Central memory CD4-positive, alpha-beta T cell (primary cell): Measurements from ENCODE around the gene PHB1.
A peak's percentile ranks its signal among the peaks of the same experiment; 100 is the strongest.

ENCODE experiments used
- DNase-seq: peaks from one replicate; pipeline ENCODE4 v3.0.0; 2022
- total RNA-seq, 3 experiments: gene quantifications; one replicate each; lab custom pipeline; 2026; lab: John Stamatoyannopoulos, UW

The PHB1 gene
- 18.9 to 394 (median 71.0) reads per million in 3 experiments for total RNA-seq

DNA sequence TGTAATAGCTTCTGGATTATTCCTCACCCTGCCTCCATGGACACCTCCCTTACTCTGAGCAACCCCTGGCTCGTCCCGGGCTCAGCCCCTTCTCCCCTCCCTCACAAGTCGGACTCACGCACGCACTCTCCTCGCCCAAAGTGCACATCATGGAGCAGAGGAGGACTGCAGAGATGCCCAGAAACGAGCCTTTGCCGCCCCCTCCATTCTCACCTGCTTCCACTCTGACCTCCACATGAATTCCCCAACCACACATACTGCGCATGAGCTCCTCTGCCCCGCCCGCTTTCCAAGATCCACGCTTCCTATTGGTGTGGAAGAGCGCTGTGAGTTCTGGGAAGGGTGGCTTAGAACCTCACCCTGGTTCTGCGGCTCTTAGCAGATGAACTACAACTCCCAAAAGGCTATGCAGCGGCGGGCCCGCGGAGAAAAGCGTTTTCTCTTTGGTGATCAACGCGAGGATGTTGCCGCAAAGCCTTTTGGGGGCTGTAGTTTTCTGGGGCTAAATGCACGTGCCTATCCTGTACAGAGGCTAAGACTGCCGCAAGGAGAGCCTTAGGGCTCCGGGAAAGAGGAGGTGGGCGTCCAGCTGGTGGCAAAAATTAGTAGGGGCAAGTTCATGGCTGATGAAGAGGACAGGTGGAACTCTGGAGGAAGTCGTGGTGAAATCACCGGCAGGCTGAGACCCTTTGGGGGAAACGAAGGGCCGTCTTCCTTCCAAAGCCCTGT, at the start of gene PHB1:
Gene PHB1, minus strand, starts transcription at position 261 of the 729 bp plus-strand sequence. CDS start 1,618 bp downstream, outside the sequence.
- peak; percentile 95 for DNase-seq

DNA sequence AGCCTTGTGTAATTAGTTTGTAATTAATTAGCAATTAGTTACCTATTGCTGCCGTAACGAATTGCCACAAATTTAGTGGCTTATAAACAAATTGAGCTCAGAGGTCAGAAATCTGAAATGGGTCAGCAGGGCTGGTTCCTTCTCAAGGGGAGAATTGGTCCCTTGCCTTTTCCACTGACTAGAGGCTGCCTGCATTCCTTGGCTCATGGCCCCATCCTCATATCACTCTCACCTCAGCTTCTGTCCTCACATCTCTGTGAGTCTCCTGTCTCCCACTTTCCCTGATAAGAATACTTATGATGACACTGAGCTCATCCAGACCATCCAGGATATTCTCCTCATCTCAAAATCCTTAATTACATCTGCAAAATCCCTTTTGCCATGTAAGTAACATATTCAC, 49.4 kb upstream of the PHB1 start:
- DNase-seq = no peak

DNA sequence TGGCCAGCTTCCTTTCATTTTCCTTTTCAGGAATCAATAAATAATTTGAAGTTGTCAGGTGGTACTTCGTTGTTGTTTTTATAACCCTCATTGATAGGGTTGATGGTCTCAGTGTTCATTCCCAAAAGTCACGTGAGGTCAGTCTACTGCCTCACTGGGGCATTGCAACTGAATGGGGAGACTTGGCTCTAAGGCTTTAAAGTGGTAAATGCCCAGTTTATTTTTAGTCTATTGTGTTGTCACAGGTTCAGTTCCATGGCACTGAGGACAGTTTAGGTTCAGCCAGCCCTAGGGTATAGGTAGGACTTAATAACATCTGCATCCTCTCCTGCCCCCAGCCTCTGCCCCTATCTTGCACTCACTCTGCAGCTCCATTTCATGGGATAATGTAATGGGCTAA, 46.9 kb upstream of the PHB1 start:
- DNase-seq = no peak

DNA sequence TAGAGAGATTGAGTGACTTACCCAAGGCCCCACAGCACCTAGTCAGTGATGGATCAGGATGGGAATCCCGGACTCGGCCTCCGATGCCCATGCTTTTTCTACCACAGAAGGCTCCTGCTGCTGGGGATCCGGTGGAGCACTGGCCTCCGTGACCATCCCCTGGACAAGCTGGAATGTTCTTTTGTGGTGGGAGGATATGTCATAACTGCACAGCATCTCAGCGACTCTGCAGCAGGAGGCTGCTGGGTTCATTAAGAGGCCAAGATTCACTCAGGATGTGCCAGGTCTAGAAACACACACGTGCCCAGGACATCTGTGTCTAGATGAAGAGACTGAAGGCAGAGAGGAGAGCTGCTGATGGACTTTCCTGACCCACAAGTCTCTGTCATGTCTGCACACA, 45.7 kb upstream of the PHB1 start:
- no peak for DNase-seq

DNA sequence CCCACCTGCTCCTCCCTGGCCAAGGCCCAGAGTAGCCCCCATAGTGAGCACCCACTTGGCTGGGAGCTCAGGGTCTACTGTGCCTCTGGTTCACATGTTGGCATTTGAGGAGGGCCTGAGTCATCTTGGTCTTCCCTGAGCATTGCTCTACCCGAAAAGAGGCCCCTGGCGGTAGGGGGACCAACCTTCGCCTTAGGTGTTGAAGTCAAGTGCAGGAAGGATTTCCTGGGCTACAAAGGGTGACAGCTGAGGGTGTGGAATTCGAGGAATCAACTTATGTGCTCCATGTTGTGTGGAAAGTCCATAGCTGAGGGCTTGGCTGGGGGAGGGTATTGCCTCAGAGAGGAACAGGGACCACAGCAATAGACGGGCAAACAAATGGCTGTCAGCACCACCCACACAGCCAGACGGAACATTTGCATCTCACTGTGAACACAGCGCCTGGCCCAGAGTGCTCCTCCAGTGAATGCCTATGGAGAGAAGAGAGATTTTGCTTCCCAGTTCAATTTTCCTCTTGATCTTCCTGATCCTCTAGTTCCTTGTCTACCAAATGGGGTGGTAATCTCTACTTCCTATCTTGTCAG, 44.8 kb upstream of the PHB1 start:
- DNase-seq = no peak

DNA sequence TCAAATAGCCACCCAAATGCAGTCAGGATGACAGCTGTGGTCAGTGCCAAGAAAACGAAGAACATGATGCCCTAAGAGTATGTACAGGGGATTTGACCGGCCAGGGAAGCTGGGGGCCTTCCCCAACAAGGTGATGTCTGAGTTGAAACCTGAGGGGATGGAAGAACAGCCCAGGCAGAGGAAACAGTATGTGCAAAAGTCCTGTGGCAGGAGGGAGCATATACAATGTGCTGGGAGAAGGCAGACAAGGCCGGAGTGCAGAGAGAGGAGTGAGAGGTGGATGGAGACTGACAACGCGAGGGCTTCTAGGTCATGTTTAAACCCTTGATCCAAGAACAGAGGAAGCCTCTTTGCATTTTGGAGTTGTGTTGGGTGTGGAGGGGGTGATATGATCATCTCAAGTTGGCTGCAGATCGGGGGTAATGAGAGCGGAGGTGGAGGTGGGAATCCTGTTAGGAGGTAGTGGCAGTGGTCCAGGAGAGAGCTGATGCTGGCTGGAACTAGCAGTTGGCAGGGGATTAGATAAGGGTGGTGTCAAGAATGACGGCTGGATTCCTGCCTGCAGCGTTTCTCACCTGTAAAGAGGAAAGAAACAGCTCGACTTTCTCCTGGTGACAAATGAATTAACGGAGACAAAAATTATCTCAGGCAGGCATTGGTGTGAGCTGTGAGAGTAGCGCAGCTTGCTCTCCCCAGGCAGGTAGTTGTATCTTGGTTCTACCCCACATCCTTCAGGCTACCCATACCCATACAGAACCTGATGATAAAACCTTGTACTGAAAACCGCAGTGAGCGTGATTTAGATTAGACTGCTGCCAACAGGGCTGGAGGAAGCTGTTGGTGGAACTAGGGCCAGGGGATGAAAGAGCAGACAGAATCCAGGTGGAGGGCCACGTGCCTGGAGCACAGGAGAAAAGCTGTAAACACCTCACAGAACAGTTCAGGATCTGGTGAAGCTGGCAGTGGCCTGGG, 43.2 kb upstream of the PHB1 start:
- DNase-seq = no peak

DNA sequence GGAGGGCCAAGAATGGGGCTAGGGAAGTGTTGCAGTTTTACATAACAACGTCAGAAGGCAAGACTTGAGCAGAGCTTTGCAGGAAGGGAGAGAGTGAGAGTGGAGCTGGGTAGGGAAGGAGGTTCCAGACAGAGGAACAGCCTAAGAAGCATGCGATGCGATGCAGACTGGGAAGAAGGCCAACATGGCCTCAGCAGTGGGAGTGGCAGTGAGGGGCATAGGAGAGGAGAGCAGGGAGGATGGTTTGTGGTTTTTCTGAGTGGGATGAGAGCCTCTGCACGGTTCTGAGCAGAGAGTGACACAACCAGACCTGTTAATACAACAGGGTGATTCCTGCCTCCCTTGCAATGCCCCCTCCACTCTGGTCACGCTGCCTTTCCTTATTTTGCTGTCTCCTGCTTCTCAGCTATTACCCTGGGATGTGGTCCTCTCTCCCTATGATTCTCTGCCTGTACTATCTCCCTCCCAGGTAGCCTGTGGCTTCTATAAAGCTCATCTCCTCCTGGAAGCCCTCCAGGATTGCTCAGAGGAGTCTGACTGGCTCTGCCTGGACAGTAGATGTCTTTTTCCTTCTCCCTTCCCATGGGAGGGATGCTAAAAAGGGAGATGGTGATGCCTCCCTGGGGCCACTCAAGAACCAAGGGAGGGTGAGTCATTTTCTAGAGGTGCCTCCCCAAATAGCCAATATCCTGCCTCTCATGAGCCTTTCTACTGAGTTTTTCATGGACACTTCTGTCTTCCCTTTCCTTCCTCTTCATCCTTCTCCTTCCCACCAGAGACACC, 41.7 kb upstream of the PHB1 start:
- no peak for DNase-seq

DNA sequence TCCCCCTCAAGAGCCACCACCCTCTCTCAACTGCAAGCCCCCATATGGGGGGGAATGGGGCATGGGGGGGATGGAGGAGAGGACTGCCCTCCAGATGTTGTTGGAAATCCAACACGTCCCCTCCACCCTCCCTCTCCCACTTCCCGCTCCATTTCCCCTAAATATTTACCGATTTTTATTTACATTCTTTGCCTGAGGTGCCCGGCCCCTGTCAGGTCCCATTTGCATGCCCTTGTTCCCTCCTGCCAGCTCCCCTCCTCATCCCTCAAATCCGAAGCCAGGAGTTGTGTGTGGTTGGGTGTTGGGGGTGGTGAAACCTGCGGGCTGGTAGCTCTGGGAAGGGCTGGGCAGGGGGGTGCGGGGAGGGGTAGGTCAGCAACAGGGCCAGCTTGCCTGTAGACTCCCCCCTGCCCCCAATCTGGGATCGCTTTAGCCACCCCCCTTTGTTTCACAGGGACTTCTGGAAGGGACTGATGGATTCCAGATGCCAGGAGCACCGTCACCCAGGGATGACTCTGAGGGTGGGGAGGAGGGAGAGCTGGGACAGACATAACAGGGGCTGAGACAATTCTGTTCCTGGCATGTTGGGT, 40.7 kb upstream of the PHB1 start:
- no peak for DNase-seq

DNA sequence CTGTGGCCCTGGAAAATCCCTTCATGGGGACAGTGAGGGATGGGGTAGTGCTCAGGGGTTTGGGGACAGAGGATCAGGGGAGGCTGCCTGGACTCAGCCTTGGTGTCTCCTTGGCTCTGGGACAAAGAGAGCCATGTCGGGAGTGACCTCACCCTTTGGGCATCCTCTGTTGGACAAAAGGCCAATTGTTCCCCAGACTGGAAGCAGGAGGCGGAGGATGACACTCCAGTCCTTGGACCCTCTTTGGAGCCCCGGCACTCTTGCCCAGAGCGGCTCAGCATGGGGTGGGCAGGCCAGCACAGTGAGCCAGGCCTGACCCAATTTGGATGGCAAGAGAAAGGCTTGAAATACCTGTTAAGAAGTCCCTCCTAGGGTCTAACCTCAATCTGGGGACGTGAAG, 39.4 kb upstream of the PHB1 start:
- no peak for DNase-seq

DNA sequence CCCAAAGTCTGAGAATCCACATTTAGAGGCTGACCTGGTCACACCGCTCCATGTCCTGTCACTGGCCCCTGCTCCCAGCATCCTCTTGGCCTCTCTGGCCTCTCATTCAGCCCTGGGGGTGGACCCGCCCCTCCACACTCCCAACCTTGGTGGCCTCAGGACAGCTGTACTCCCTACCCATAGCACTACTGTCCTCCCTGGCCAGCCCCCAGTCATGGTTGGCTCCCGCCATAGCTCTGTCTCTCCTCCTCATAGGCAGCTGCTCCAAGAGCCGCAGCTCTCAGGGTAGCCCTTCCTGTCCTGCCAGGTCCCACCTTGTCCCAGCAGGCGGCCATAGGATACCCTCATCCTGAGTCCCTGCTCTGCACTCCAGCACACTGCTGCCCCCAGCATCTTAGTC, 38.0 kb upstream of the PHB1 start:
- no peak for DNase-seq

DNA sequence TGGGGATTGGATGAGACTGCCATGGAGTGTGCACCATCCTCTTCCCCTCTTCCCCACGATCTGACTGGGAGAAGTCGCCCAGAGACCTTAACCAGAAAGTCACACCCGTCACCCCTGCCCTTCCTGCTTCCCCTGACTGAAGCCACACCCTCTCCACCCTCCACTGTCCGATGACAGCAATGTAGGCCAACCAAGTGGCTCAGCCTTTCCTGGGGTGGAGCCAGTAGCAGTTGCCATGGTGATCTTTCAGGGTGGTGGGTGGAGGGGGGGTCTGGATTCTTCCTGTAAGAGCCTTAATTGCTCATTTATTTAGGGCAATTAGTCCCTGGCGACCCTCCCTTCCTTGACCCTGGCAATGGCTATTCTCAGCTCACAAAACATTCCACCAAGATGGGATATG, 37.5 kb upstream of the PHB1 start:
- DNase-seq = no peak

DNA sequence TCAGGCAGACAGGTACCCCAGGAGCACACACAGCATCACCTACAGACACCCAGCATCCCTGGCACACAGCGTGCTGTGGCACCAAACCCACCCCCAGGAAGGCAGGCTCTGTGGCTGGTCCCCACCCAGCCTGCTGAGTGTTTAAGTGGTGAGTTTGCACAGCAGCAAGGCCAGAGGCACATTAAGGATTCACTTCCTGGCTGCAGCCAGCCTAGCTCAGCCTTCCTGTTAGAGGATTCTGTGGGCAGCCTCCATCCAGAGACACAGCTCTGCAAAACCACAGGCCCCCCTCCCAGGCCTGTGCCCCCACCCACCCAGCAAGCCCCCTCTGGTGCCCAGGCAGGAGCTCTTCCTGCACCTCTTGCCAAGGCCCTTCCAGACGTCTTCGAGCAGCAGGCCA, 36.1 kb upstream of the PHB1 start:
- no peak for DNase-seq

DNA sequence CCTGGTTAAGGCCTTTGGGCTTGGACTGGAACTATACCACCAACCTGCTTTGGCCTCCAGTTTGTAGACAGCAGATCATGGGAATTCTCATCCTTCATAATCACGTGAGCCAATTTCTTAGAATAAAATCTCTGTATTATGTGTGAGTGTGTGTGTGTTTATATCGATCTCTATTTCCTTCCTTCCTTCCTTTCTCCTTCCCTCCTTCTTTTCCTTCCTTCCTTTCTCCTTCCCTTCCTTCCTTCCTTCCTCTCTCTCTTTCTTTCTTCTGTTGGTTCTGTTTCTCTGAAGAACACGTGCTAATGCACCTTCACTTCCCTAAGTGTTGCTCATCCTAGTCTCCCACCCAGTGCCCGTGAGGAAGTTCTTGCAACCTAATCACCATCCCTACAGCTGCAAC, 35.5 kb upstream of the PHB1 start:
- DNase-seq = no peak

DNA sequence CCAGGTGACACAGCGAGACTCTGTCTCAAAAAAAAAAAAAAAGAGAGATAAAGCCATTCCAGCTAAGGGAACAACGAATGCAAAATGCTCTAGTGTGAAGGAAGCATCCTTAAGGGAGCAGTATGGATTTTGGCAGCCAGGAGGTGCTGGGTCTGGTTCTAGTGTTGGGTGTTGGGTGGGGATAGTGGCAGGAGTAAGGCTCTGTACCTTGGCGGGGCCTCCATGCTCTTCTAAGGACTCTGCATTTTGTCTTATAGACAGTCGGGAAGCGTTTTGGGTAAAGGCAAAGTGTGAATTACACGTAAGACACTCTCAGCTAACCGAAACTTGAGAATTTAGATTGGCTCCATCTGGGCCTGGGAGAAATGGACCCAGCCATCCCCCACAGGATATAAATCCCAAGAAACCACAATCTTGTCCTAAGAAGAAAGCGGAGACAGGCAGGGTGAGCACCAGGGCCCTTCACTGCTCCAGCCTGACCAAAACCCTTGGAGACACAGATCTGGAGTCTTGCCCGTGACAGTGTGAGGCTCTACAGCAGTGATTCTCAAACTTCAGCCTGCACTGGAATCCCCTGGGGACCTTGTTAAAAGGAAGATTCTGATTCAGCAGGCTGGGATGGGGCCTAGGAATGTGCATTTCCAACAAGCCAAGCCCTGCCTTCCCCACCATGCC, 33.1 kb upstream of the PHB1 start:
- no peak for DNase-seq

DNA sequence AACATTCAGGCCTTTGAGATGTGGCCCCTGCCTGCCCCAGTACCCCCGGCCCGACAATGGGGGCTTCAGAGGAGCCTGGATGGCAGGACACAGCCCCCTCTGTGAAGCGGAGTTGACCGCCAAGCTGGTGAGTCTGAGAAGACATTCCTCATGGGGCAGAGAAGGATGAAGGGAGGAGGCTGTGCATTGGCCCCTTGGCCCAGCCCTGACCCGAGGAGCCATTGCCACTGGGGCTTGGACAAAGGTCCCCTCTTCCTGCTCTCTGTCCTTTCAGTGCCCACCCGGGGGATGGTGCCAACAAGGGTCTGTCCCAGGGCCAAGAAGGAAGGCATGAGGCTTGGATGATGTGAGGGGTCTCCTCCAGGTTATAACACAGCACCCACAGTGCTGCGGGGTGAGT, 30.9 kb upstream of the PHB1 start:
- no peak for DNase-seq

DNA sequence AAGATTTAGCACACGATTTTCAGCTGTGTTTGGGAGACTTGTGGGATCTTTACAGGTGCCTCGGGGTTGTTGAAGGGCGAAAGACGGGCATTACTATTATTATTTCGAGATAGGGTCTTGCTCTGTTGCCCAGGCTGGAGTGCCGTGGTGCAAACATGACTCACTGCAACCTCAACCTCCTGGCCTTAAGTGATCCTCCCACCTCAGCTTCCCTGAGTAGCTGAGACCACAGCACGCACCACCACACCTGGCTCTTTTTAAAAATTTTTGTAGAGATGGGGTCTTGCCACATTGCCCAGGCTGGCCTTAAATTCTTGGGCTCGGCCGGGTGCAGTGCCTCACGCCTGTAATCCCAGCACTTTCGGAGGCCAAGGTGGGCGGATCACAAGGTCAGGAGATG, 29.7 kb upstream of the PHB1 start:
- no peak for DNase-seq

DNA sequence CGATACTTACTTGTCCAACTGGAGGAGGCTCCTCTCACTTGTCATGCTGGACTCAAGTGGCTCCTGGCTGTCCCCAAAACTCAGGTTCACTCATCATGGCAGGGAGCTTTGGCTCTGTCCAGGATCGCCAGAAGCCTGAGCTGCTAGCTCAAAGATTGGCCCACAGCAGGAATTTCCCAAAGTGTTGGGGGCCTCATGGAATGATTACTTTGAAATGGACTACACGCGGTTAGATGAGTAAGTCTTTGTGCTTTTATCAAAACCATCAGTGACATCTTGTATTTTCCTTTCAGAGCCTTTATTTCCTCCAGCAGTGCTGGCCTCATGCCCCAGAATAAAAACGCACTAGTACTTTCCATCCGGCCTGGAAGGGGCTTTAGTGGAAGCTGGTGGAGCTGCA, 29.2 kb upstream of the PHB1 start:
- DNase-seq = no peak

DNA sequence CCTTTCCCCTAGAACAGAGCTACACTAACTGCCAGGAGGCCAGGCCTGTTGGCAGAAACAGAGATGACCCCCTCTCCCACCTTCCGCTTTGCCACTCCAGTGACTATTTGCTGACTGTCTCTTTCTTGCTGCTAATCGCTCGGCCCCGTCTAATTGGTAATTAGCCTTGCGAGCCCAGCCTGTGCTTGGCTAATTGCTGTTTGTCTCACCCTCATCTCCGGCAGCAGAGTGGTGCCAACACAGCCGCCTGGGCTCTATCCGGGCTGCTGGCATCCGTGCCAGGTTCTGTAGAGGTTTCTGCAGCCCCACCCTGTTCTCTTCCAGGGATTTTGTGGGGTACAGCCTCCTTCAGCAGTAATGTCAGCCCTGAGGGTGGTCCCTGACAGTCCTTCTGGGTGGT, 27.4 kb upstream of the PHB1 start:
- no peak for DNase-seq

DNA sequence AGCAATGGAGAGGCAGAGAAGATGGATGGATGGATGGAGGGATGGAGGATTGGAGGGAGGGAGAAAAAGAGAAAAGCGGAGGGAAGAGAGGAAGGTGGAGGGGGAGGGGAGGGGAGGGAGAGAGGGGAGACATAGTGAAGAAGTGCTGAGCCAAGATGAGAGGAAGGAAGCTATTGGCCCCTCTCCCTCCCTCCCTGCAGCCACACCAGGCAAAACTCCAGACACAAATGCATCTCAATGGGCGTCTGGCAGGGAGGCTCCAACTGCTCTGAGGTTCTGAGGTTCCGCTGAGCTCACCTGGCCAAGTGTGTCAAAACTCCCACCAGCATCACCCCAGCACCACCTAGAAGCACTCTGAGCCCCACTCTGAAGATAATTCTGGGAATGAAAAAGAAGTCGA, 26.9 kb upstream of the PHB1 start:
- DNase-seq = no peak

DNA sequence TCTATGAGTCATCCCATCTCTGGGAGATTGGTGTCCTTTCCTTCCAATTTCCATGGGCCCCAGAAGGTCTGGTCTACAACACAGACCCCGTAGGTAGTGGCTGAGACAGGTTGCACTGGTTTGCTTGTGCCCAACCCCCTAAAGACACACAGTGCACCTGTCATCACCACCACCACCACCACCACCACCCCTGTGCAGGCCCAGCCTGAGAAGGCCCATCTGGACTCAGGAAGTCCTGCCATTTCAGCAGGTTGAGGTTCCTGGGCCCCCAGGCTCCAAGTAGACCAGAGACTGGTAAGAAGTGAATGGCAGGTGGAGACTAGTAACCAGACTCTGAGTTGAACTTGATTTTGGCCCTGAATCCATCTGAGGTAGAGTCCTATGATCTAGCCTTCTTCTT, 25.9 kb upstream of the PHB1 start:
- no peak for DNase-seq

DNA sequence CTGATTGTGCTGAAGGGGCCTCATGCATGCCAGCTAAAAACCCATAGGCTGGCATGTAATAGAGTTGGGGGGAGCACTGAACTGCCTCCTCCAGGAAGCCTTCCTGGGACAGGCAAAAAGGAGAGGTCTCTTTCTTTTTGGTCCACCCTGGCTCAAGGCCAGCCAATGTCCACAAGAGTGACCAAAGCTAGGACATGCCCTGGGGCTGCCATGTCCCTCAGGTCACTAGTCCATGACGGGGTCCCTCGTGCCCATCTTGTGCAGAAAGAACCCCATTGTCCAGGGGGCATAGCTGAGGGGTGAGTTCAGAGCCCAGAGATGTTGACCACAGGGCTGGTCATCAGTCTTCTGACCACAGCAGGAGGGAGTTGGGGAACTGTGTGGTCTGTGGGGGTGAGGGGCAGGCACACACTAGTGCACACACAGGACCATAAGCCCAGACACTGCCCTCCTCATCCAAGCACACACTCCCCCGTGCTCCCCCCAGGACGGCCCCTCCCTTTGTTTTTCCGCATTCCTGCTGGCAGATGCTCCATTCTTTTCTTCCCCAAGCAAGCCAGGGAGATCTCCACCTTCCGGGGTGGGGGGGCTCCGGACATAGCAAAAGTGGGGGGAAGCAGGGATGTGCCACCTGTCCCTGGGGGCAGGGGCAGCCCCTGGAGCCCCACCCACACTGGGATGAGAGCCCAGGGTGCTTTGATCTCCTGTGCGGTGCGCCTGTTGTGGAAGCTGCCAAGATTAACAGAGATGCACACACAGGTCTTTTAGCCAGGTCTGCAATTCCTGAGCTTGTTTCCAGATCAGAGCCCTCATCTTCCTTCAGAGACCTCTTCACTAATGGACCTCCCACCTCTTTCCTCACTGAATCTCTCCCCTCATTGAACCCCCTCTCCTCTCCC, 25.2 kb upstream of the PHB1 start:
- DNase-seq = no peak
